Activated gamma-delta T cell treated with anti-CD3 and anti-CD28 coated beads, Interleukin-2, amount 50 U/mL, for 16 hours (primary cell): ENCODE measurements around the gene PJVK.
"Not testable (repeated sequence)": the region's sequence is repeated elsewhere in the genome, so short reads cannot be mapped to it uniquely, and the experiment has no call there.

Experiments
- DNase-seq: peaks from one replicate; pipeline ENCODE4 v3.0.0-alpha.2; 2020; ENCODE audit warnings: low read depth

PJVK gene, protein sequence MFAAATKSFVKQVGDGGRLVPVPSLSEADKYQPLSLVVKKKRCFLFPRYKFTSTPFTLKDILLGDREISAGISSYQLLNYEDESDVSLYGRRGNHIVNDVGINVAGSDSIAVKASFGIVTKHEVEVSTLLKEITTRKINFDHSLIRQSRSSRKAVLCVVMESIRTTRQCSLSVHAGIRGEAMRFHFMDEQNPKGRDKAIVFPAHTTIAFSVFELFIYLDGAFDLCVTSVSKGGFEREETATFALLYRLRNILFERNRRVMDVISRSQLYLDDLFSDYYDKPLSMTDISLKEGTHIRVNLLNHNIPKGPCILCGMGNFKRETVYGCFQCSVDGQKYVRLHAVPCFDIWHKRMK

DNA sequence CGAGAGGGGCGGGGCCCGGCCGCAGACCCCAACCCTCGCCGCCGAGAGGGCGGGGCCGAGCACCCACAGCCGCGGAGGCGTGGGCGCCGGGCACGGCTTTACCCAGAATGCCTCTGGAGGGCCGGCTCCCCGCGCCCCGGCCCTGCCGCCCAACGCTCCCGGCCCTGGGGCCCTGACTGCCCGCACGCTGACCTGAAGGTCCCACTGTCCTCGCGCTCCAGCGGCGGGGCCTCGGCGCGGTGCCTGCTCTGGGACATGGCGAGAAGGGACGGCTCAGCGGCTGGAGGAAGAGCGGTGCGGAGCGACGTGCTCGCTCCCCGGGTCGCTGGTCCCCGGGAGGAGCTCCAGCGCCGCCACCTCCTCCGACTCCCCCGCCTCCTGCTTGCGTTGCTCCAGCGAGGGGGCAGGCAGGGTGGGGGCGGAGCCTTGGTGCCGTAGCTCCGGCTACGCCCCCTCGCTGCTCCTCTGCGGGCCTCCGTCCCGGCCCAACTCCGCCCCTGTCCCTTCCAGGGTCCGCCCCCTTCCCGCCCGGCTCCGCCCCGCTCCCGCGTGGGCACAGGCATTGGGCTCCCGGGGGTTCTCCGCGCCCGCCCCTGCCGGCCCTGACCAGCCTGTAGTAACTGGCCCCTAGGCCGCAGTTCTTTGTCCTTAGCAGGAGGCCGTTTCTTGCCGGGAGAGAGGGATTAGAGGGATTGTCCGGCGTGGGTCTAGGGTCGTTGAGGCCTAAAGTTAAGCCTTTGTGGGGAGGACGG lies at the start of gene PJVK, which contains the start of gene PRKRA:
Gene PJVK (plus strand): TSS at position 605 of the 752 bp plus-strand sequence. CDS start 2,032 bp downstream, outside the sequence.
Gene PRKRA (minus strand): TSS at position 402 of the 752 bp plus-strand sequence. CDS start 145 bp downstream, at position 257.
- peak; percentile 91 for DNase-seq

DNA sequence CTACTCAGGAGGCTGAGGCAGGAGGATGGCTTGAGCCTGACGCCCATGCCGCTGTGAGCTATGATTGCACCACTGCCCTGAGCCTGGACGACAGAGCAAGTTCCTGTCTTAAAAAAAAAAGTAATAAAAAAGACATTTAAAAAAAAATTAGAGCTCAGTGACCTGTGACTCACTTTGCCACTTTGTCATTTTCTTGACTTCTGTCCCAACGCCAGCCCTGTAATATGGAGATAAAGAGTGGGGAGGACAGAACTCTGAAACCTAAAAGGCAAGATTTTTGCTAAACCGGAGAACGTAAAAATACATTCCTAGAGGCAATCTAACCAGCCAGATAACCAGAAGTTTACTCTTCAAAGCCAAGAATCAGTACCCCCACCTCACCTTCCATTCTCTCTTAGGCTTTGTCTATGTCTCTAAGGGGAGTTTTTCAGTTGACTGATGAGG lies 49.2 kb upstream of the PJVK start:
- no peak for DNase-seq

DNA sequence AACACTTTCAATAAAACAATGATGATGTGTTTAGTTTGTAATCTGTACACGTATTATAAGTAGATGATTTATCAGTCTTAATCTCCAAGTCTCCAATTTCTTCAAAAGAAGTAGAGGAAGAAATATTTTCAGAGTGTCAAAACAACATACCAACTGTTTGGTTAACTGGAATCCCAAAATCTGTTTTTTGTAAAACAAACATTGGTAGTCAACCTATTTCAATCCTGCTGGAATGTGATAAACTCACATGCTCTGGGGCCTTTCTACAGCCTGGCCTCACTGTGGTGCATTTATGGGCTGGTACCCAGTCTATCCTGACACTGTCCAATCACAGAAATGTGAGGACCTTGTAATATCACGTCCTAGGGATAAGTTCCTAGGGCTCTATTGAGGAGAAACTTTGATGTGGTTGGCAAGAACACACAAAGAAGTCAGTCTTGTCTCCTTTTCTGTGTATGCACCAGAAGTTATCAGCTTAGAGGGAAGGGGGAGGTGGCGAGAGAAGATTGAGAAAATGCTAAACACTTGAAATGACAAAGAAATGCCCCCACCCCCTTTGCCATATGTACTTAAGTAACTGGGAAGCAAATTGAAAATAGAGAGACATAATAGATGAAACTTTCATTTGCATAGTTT lies 47.4 kb upstream of the PJVK start:
- DNase-seq, result no peak

DNA sequence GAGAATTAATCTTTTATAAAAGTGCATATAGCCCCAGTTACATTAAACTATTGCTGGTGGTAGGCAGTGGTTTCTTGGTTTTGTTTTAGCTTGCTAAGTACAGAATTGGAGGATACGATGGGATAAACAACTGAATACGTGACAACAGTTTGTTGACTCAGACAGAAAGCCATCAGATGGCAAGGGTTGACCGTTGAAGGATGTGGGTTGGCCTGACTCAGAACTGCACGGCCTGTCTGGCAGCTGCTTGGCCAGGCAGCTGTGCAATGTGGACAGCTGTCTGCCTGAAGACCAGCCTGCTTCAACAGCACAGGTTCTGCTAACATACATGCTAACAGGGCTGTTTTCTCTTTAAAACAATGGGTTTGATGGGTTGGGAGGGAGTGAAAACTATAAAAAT lies 46.8 kb upstream of the PJVK start:
- no peak for DNase-seq

DNA sequence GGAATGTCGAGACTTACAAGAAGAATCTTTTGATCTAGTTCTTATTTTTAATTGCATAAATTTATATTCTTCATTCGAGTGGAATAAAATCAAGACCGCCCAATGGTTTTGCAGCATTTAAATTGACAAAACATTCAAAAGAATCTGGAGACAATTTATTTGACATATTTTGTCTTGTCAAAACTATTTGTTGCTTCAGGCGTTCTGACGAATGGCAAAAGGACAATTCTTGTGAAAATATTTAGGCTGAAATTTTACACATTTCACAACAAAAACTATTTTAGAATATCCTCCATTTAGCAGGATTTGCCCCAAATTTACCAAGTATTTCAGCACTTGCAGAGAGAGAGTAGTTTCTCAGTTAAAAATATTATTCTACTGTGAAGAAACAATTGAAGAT lies 41.9 kb upstream of the PJVK start:
- no peak for DNase-seq

DNA sequence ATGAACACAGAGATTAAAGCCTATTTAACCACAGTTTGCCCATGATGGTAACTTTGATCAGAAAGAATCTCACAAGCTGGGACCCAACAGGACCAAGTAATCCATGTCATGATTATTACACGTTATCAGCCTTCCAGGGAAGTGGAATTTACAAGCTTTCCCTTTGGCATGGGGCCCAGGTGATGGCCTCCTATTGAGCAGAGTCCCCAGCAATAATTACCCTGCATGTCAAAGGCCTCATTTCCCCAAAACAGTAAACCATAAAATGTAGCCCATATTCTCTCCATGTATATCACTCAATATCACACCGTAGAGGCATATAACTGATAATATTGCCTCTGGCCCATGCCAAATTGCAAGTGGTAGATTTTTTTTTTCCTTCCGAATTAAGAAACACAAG lies 39.1 kb upstream of the PJVK start:
- DNase-seq, result no peak

DNA sequence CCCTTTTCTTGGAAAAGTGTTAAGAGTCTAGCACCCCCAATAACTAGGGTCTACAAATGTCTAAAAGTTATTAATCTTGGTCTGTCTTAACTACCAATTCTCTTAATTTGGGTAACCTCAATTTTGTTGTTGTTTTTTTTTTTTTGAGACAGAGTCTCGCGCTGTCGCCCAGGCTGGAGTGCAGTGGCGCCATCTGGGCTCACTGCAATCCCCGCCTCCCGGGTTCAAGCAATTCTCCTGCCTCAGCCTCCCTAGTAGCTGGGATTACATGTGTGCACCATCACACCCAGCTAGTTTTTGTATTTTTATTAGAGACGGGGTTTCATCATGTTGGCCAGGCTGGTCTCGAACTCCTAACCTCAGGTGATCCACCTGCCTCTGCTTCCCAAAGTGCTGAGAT lies 38.7 kb upstream of the PJVK start:
- DNase-seq, result not testable (repeated sequence)

DNA sequence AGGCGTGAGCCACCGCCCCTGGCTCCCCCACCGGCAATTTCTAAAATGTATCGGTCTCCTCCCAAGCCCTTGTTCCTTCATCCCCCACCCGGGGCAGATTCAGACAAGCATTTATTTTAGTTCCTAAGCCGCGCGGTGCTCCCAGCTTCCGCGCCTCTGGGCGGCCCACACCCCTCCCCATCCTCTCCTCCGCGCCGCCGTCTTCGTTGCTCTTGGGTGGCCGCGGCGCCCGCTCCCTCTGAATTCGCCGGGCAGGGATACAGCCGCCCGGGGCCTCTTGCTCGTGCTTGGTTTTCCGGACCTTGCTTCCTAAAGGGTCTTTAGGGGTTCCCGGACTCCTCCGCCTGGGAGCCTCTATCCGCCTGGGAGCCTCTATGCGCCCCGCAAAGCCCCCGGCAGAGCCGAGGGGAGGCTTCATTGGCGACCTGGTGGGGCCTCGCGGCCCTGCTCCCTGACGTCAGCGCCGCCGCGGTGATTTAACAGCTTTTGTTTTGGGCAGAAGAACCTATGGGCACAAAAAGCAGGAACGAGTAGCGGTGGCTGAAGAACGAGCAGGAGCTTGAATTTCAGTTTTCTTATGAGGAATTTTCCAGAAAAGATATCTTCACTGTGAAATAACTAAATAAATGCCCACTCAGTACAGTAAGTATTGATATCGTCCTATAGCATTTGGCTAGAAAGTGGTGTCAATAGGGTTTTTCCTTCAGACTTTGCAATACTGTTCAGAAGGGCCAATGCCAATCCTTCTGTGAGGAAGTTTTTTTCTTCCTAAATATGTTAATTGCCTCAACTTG lies 37.5 kb upstream of the PJVK start:
- peak; percentile 49 for DNase-seq

DNA sequence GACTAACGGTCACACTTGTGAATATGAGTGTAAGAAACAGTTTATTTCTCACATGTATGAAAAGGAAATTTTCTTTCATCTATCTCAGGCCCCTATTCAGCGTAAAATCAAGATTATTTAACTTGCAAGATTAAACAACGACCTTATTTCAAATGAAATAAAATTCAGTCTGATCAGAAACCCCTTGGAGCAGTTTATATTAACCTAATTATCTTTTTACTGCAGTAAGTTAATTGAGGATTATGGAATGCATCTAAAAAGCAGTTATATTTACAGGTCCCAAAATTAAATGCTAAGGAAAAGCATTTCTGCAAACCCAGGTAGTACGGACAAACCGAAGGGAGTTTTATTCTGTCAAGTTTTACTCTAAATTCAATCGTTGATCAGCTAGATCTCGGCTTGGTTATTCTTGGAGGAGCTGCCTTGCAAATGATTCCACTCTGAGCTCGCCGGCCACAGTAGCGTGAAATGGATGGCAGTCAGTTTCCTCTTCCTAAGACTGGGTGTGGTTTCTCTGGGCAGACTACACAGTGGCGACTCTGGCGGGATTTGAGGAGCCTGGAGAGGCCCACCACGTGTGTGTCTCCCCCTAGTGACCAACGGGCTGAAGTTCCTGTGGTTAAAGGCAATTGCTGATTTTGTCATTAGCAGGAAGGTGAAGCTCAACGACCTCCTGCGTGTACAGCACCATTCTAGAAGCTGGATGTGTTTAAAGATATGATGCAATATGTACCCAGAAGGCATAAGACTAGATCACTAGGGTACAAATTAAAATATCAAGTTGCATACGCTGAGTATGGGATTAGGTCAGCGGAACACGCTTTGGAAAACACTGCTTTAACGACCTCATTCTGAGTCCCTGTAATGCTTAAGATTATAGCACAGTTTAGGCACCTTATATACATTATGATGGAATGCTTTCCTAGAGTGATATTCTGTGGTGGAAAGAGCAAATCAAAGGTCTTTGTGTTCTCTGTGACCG lies 36.6 kb upstream of the PJVK start:
- peak; percentile 65 for DNase-seq

DNA sequence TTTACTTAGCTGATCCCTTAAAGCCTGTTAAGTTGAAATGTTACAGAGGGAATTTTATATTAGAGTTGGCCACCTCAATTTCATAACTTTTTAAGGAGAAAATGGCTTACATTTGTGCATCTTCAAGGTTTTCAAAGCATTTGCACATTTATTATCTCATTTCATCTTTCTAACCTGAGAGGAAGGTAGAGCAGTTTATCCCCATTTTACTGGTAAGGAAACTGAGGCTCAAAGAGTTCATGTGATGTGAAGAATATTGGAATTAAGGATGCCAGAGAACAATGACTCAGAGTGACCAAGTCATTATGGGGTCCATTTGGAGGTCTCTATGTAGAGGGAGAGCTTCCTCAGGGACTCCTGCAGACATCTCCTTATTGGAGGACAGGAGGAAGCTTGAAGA lies 35.2 kb upstream of the PJVK start:
- DNase-seq, result no peak

DNA sequence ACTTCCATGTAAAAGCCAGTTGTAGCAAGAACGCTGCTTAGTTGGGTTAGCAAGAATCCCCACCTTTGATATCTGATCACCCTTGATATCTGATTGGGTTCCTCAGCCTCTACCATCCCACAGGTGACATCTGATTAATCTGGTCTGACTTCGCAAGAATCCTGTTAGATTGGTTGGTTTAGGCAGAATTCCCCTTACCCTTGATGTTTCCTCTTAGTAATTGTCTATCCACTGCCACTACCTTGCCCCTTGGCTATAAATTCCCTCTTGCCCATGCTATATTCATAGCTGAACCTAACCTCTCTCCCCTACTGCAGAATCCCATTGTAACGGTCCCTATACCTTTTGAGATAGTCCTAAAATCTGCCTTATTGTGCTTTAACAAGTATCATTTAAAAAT lies 33.3 kb upstream of the PJVK start:
- no peak for DNase-seq

DNA sequence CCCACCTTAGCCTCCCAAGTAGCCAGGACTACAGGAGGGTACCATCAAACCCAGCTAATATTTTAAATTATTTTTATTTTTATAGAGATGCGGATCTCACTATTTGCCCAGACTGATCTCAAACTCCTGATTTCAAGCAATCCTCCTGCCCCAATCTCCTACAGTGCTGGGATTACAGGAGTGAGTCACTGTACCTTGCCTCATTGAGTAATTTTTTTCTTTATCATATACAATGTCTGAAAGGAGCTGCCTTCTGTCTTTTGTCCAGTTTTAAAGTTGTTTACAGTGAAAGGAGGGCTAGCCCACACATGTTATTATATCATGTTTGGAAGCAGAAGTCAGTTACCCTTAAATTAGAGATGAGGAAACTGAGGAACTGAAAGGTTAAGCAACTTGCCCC lies 32.8 kb upstream of the PJVK start:
- no peak for DNase-seq

DNA sequence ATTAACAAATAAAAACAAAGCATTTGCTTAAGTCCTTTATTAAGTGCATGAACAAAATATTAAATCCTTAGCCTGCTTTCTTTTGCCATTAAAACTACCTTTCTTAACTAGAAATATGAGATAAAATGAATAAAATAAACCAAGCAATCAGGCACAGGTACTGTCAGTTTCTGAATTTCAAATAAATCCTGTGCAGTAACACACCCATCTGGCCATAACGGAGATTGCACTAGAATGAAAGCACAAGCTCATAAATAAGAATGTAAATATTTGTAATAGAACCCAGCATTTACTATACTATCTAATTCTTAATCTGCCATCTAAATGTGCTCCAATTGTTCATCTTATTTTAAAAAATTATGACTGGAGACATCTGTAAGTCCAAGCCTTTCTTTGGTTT lies 32.1 kb upstream of the PJVK start:
- DNase-seq, result no peak

DNA sequence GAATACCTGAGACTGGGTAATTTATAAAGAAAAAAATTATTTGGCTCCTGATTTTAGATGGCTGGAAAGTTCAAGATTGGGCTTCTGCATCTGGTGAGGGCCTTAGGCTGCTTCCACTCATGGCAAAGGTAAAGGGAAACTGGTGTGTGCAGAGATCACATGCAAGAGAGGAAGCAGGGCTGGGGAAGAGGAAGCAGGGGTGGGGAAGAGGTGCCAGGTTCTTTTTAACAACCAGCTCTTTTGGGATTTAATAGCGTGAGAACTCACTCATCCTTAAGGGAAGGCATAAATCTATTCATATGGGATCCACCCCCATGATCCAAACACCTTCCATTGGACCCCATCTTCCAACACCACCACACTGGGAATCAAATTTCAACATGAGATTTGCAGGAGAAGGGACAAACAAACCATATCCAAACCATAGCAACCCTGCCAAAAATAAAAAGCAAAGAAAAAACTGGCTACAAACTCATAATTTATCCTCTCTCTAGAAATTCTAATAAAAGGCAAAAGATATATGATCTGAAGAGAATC lies 30.6 kb upstream of the PJVK start:
- no peak for DNase-seq

DNA sequence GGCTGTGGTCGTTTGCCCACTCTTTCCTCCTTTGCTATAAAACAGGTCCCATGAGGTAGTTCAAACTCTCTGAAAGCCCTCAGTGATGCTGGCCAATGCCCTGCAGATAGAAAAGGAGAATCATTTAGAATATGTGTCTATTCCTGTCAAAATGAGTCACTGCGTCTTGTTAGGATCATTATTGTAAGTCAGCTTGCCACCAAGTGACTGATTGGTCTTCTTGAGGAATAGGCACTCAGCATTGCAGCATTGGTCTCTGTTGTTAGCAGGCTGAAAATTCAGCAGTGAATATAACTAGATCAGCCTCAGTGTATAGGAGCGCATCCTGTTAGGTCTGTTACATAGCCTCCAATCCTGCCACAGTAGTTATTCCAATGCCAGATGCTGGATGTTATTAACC lies 29.1 kb upstream of the PJVK start:
- no peak for DNase-seq

DNA sequence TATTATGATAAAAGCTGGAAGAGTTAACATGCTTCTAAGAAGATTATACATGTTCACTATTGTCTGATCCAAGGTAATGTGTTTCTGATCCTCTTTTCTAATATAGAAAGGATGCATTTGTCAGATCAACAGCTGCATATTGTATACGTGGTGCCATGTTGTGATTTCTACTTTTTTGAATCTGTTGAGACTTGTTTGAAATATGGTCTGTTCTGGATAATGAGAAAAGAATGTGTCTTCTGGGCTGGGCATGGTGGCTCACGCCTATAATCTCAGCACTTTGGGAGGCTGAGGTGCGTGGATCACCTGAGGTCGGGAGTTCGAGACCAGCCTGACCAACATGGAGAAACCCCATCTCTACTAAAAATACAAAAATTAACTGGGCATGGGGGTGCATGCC lies 27.4 kb upstream of the PJVK start:
- not testable (repeated sequence) for DNase-seq

DNA sequence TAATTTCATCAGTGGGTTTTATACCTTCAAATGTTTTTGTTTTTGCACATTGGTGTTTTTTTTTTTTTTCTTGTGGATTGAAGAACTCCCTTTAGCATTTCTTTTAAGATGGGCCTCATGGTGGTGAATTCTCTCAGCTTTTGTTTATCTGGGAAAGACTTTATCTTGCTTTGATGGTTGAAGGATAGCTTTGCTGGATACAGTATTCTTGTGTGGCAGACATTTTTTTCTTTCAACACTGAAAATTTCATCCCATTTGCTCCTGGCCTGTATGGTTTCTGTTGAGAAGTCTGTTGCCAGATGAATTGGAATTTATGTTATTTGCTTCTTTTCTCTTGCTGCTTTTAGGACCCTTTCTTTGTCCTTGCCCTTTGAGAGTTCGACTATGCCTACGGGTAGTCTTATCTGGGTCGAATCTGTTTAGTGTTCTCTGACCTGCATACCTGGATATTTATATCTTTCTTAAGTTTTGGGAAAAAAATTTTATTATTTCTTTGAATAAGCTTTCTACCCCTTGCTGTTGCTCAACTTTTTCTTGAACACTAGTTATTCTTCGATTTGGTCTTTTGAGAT lies 25.8 kb upstream of the PJVK start:
- no peak for DNase-seq

DNA sequence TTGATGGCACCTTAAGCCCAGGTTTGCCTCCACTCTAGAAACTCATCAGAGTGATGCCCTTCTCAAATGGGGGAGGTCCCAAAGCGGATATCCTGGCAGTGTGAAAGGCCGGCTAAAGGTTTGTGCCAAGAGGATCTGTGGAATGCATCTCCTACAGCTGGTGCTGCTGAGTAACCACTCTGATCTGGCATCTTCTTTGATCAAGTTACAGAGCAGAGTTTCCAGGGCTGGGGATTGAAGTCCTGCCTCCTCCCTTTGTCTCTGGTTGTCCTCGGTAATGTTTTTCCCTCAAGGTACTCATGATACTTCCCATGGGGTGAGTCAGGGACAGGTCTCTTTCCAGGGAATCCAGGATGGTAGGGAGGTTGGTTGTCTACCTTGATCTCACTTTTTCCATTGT lies 24.8 kb upstream of the PJVK start:
- no peak for DNase-seq

DNA sequence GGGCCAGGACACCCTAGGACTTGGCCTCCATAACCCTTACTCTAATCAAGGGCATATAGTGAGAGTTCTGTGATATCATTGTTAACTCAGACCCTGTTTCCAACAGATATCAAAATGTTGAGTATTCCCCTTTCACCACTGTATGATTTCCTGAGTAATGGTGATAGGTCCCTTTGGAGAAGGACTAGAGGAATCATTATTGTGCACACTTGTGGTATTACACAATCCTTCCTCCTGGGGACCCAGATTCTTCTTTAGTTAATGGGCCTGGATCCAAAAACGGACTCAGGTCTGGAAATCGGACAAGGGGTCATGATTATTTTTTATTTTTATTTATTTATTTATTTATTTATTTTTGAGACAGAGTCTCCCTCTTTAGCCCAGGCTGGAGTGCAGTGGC lies 23.7 kb upstream of the PJVK start:
- no peak for DNase-seq

DNA sequence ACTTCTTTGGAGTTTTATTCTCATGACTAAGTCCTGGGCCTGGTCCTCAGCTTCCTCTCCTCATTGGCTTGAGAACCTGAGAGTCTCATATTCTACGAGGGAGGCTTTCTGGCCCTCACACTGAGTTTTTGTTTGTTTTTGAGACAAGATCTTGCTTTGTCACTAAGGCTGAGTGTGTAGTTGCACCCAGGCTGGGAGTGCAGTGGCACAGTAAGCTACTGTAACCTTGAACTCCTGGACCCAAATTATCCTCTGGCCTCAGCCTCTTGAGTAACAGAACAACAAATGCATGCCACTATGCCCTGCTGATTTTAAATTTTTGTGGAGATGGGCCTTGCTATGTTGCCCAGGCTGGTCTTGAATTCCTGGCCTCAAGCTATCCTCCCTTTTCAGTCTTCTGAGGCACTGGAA lies 22.8 kb upstream of the PJVK start:
- DNase-seq, result no peak
